IMR-90 (cell line): ENCODE measurements around the gene MTUS2. TPM values are rescaled to one million over a fixed set of nuclear protein-coding genes. Genes with fewer than 3 reads are reported as not detected.

Source experiments
- ATAC-seq: fragments of 200-7000 bp; cut with Tn5 transposase; 2 replicates; pipeline ENCODE4 v1.9.1; 2020; ENCODE audit warnings: low read depth, mild to moderate bottlenecking, moderate library complexity
- BruUV-seq: library from RNA; stranded (reverse); fragments of 400-500 nt; replicated peaks from 2 replicates; lab custom pipeline; 2021; lab: Mats Ljungman, UMichigan
- CTCF ChIA-PET: fragments of 300-600 bp; formaldehyde crosslinking; extraction: SDS; loops from one replicate; lab custom pipeline; 2021; ENCODE audit warnings: antibody characterized with exemption; lab: Yijun Ruan, JAX
- POLR2A ChIA-PET: fragments of 300-600 bp; sonication (Branson Sonifier 250); formaldehyde crosslinking; loops from one replicate; lab custom pipeline; 2022; ENCODE audit warnings: antibody characterized with exemption; ENCODE audit not compliant: unreplicated experiment; lab: Charles Lee
- DNase-seq: peaks from one replicate; pipeline ENCODE4 v3.0.0; 2013
- H2AFZ ChIP-seq: replicated peaks from 2 replicates; pipeline ENCODE3; 2013; ENCODE audit warnings: low read length, mild to moderate bottlenecking; ENCODE audit not compliant: poor library complexity
- H2AK5ac ChIP-seq: 2 replicates; pipeline ENCODE4 v1.6.1; 2013; ENCODE audit warnings: low read depth, low read length, inconsistent platforms
- H2AK9ac ChIP-seq: replicated peaks from 2 replicates; pipeline ENCODE3; 2013; ENCODE audit warnings: mild to moderate bottlenecking, low read depth, low read length, moderate library complexity; ENCODE audit not compliant: poor library complexity
- H2BK120ac ChIP-seq: 2 replicates; pipeline ENCODE4 v1.6.1; 2013; ENCODE audit warnings: low read depth, low read length, inconsistent platforms
- H2BK15ac ChIP-seq: 3 replicates; pipeline ENCODE4 v1.6.1; 2013; ENCODE audit warnings: low read depth, low read length, inconsistent platforms
- H2BK20ac ChIP-seq: 2 replicates; pipeline ENCODE4 v1.6.1; 2013; ENCODE audit warnings: low read depth, mild to moderate bottlenecking, inconsistent platforms, low read length, moderate library complexity
- H2BK5ac ChIP-seq: 2 replicates; pipeline ENCODE4 v1.6.1; 2013; ENCODE audit warnings: mild to moderate bottlenecking, low read depth, low read length, inconsistent platforms; ENCODE audit not compliant: poor library complexity, severe bottlenecking
- H3K14ac ChIP-seq: replicated peaks from 2 replicates; pipeline ENCODE4 v1.6.1; 2013; ENCODE audit warnings: low read depth, low read length, inconsistent platforms
- H3K18ac ChIP-seq: 2 replicates; pipeline ENCODE4 v1.6.1; 2013; ENCODE audit warnings: low read depth, low read length, control low read depth
- H3K23ac ChIP-seq: 2 replicates; pipeline ENCODE4 v1.6.1; 2013; ENCODE audit warnings: low read depth, low read length, inconsistent platforms
- H3K27ac ChIP-seq: 2 replicates; pipeline ENCODE4 v1.5.1; 2013; ENCODE audit warnings: mild to moderate bottlenecking, control low read depth, low read length; ENCODE audit not compliant: insufficient read depth
- H3K27me3 ChIP-seq: 2 replicates; pipeline ENCODE4 v1.6.1; 2013; ENCODE audit warnings: low read length; ENCODE audit not compliant: control insufficient read depth, insufficient read depth
- H3K36me3 ChIP-seq: 2 replicates; pipeline ENCODE4 v1.6.1; 2013; ENCODE audit warnings: low read length, mixed read lengths; ENCODE audit not compliant: control insufficient read depth, insufficient read depth
- H3K4ac ChIP-seq: 2 replicates; pipeline ENCODE4 v1.6.1; 2013; ENCODE audit warnings: low read depth, low read length, inconsistent platforms
- H3K4me1 ChIP-seq: 2 replicates; pipeline ENCODE4 v1.6.1; 2013; ENCODE audit warnings: low read length, mixed read lengths; ENCODE audit not compliant: control insufficient read depth, insufficient read depth
- H3K4me2 ChIP-seq: 2 replicates; pipeline ENCODE4 v1.6.1; 2013; ENCODE audit warnings: low read depth, mild to moderate bottlenecking, control low read depth, low read length, moderate library complexity
- H3K4me3 ChIP-seq: 2 replicates; pipeline ENCODE4 v1.5.1; 2013; ENCODE audit warnings: low read depth, mild to moderate bottlenecking, control low read depth, low read length, moderate library complexity; ENCODE audit not compliant: insufficient read depth
- H3K56ac ChIP-seq: 2 replicates; pipeline ENCODE4 v1.6.1; 2013; ENCODE audit warnings: low read length, inconsistent platforms; ENCODE audit not compliant: insufficient read depth; ENCODE audit errors: extremely low read depth
- H3K79me1 ChIP-seq, 2 experiments: 2 replicates each; pipeline ENCODE4 v1.6.1; 2013; ENCODE audit warnings: low read length in 2 of 2, inconsistent platforms in 1 of 2, low read depth in 1 of 2
- H3K9ac ChIP-seq: 2 replicates; pipeline ENCODE4 v1.6.1; 2013; ENCODE audit warnings: low read depth, low read length, control low read depth
- H3K9me1 ChIP-seq: 2 replicates; pipeline ENCODE4 v1.6.1; 2013; ENCODE audit warnings: low read length, inconsistent platforms; ENCODE audit not compliant: insufficient read depth
- H3K9me3 ChIP-seq: 2 replicates; pipeline ENCODE4 v1.6.1; 2013; ENCODE audit warnings: low read length; ENCODE audit not compliant: control insufficient read depth, insufficient read depth
- H4K20me1 ChIP-seq: 2 replicates; pipeline ENCODE4 v1.6.1; 2013; ENCODE audit warnings: low read length, inconsistent platforms; ENCODE audit not compliant: insufficient read depth
- H4K5ac ChIP-seq: 2 replicates; pipeline ENCODE4 v1.6.1; 2013; ENCODE audit warnings: mild to moderate bottlenecking, low read depth, low read length, control low read depth
- H4K8ac ChIP-seq, 2 experiments: 2 replicates each; pipeline ENCODE4 v1.6.1; 2013; ENCODE audit warnings: low read depth in 2 of 2, low read length in 2 of 2, control low read depth in 1 of 2, inconsistent platforms in 1 of 2
- H4K91ac ChIP-seq: 2 replicates; pipeline ENCODE4 v1.6.1; 2013; ENCODE audit warnings: low read depth, low read length, inconsistent platforms; ENCODE audit not compliant: insufficient read depth
- BHLHE40 ChIP-seq: fragments of 150-350 bp; IDR thresholded peaks from 2 replicates; pipeline ENCODE4 v1.6.1; 2016; ENCODE audit warnings: mild to moderate bottlenecking, low read depth, low read length
- CEBPB ChIP-seq: IDR thresholded peaks from 2 replicates; pipeline ENCODE4 v1.6.1; 2012; ENCODE audit warnings: low read depth, low read length, improper control_type of control experiment
- CHD1 ChIP-seq: IDR thresholded peaks from 2 replicates; pipeline ENCODE4 v1.6.1; 2012; ENCODE audit warnings: low read depth, low read length, improper control_type of control experiment
- CTCF ChIP-seq: conservative IDR thresholded peaks from 2 replicates; pipeline ENCODE4 v1.5.1; 2012; ENCODE audit warnings: mild to moderate bottlenecking, low read depth, low read length, improper control_type of control experiment
- ELK1 ChIP-seq: fragments of 150-350 bp; IDR thresholded peaks from 2 replicates; pipeline ENCODE4 v1.6.1; 2016; ENCODE audit warnings: low read depth, mild to moderate bottlenecking, low read length, moderate library complexity, borderline replicate concordance
- FOS ChIP-seq: fragments of 150-350 bp; IDR thresholded peaks from 2 replicates; pipeline ENCODE4 v1.6.1; 2016; ENCODE audit warnings: low read depth, low read length
- MAFK ChIP-seq: IDR thresholded peaks from 2 replicates; pipeline ENCODE4 v1.6.1; 2012; ENCODE audit warnings: low read depth, low read length, improper control_type of control experiment
- MAZ ChIP-seq: IDR thresholded peaks from 2 replicates; pipeline ENCODE4 v1.6.1; 2012; ENCODE audit warnings: low read depth, mild to moderate bottlenecking, low read length, improper control_type of control experiment, moderate library complexity, borderline replicate concordance
- MXI1 ChIP-seq: IDR thresholded peaks from 2 replicates; pipeline ENCODE4 v1.6.1; 2012; ENCODE audit warnings: low read depth, mild to moderate bottlenecking, low read length, moderate library complexity, borderline replicate concordance
- NFE2L2 ChIP-seq: fragments of 150-350 bp; IDR thresholded peaks from 2 replicates; pipeline ENCODE4 v1.6.1; 2016; ENCODE audit warnings: low read depth, mild to moderate bottlenecking, low read length
- POLR2A ChIP-seq: IDR thresholded peaks from 2 replicates; pipeline ENCODE4 v1.6.1; 2012; ENCODE audit warnings: mild to moderate bottlenecking, low read depth, low read length
- RAD21 ChIP-seq: IDR thresholded peaks from 2 replicates; pipeline ENCODE4 v1.6.1; 2012; ENCODE audit warnings: low read length, improper control_type of control experiment
- RCOR1 ChIP-seq: IDR thresholded peaks from 2 replicates; pipeline ENCODE4 v1.6.1; 2012; ENCODE audit warnings: mild to moderate bottlenecking, low read length, improper control_type of control experiment; ENCODE audit not compliant: insufficient replicate concordance
- RFX5 ChIP-seq: IDR thresholded peaks from 2 replicates; pipeline ENCODE4 v1.8.0; 2012; ENCODE audit warnings: low read depth, mild to moderate bottlenecking, low read length, moderate library complexity
- SMC3 ChIP-seq: fragments of 150-350 bp; IDR thresholded peaks from 2 replicates; pipeline ENCODE4 v1.6.1; 2016; ENCODE audit warnings: low read depth, mild to moderate bottlenecking, antibody characterized with exemption, low read length, moderate library complexity
- WGBS, 2 experiments: methylation state at CpG; one replicate each; pipeline versions ENCODE4 v1.1.5 to v1.1.7; 2013; ENCODE audit warnings: missing lambda C conversion rate in 2 of 2; ENCODE audit not compliant: insufficient read length in 1 of 2; ENCODE audit errors: extremely low coverage in 2 of 2; 5-methylcytosine and 5-hydroxymethylcytosine counted together
- dilution Hi-C: fragments of 300-500 bp; cut with HindIII; formaldehyde crosslinking; loops from one replicate; pipeline ENCODE4 v1.14.3; 2018; ENCODE audit warnings: low sequenced_read_pairs; ENCODE audit not compliant: unreplicated experiment
- in situ Hi-C: fragments of 300-500 bp; cut with MboI; formaldehyde crosslinking; loops from 3 replicates; pipeline ENCODE4 v1.14.3; 2019; ENCODE audit warnings: low sequenced_read_pairs, inconsistent platforms, mixed read lengths
- intact Hi-C: fragments of 100-400 bp; cut with micrococcal nuclease; formaldehyde crosslinking; loops from 2 replicates; pipeline ENCODE4 v1.10.0; 2022
- polyA plus RNA-seq, 3 experiments: library from polyadenylated mRNA; depleted of rRNA; stranded (reverse); fragments of >200 nt; gene quantifications; 2 replicates each; pipeline ENCODE4 v1.2.3, GENCODE V29; 2012; ENCODE audit warnings: low replicate concordance in 1 of 3
- total RNA-seq: library from RNA; depleted of rRNA; stranded (reverse); fragments of >200 nt; gene quantifications from 2 replicates; pipeline ENCODE4 v1.2.3, GENCODE V29; 2012
- TF ChIP-seq, protein P1 (sequence below): fragments of 150-350 bp; IDR thresholded peaks from 2 replicates; pipeline ENCODE4 v1.6.1; 2017; ENCODE audit warnings: mild to moderate bottlenecking, antibody characterized with exemption, low read length, low read depth

MTUS2 gene
- total and polyA plus RNA-seq, 2 of the 4 experiments (the other 2 are of a cell fraction), result under 0.01 to 0.02 TPM

DNA sequence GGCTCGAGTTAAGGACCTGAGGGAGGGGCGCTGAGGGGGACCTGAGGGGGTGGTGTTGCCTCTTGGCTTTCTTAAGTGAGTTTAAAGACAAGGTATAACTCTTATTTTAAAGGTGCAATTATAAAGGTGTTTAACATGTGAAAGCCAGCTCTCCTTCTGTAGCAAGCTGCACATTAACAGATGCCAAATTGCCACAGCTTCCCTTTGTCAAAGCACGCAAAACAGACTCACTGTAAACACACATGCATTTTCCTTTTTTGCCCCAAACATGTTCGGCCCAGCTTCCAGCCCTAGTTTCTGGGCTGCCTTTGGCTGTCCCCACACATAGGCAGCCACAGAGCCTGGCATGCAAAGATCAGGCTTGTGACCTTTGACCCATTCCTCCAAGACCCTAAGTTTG lies 663.5 kb downstream of the MTUS2 start:
- dilution Hi-C loops (no loop called here), intact Hi-C loops (no loop called here), in situ Hi-C loops (no loop called here)
- Histone ChIP-seq H3K4me2 (no peak overlapping the region), H4K20me1 (no peaks in the 10 kb centered on the region), H3K36me3 (no peaks in the 10 kb centered on the region), H2BK15ac (no peak overlapping the region), H3K27me3 (peaks cover 64% of the 10 kb centered on the region), H2BK5ac (no peak overlapping the region), H4K91ac (no peak overlapping the region), H3K4ac (no peak overlapping the region), H2AK5ac (no peak overlapping the region), H3K14ac (no peak overlapping the region), H3K9me1 (no peaks in the 10 kb centered on the region), H2BK20ac (no peak overlapping the region), H3K4me1 (no peaks in the 10 kb centered on the region), H2AFZ (no peak overlapping the region), H2BK120ac (no peak overlapping the region), H3K23ac (no peak overlapping the region), H4K5ac (no peak overlapping the region), H4K8ac (no peak overlapping the region), H3K79me1 (no peaks in the 10 kb centered on the region), H3K4me3 (no peak overlapping the region), H3K56ac (no peak overlapping the region), H3K9me3 (no peaks in the 10 kb centered on the region), H3K9ac (no peak overlapping the region), H2AK9ac (no peak overlapping the region), H3K27ac (no peak overlapping the region), H3K18ac (no peak overlapping the region)
- BruUV-seq, result no TSS peak
- TF ChIP-seq POLR2A, result no peak
- no peak for TF ChIP-seq FOS
- no peak for TF ChIP-seq CHD1
- TF ChIP-seq MAFK, result no peak
- TF ChIP-seq BHLHE40, result no peak
- TF ChIP-seq RFX5, result no peak
- TF ChIP-seq, protein P1, sequence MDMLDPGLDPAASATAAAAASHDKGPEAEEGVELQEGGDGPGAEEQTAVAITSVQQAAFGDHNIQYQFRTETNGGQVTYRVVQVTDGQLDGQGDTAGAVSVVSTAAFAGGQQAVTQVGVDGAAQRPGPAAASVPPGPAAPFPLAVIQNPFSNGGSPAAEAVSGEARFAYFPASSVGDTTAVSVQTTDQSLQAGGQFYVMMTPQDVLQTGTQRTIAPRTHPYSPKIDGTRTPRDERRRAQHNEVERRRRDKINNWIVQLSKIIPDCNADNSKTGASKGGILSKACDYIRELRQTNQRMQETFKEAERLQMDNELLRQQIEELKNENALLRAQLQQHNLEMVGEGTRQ, result no peak
- TF ChIP-seq MAZ, result no peak
- no peak for TF ChIP-seq CEBPB
- no peak for TF ChIP-seq SMC3
- no peak for TF ChIP-seq NFE2L2
- no peak for TF ChIP-seq CTCF
- no peak for TF ChIP-seq MXI1
- TF ChIP-seq RAD21, result no peak
- TF ChIP-seq RCOR1, result no peak
- TF ChIP-seq ELK1, result no peak
- ChIA-PET POLR2A (no interaction called here), CTCF (no interaction called here)
- ATAC-seq (no peak), DNase-seq (no peak)
- WGBS, 2 experiments, result 36% methylated on average over 2 of the region's 4 CpGs; no CpG with 5 or more reads in 1 of the 2 experiments
